OCI-LY3 (cell line): ENCODE measurements around the gene KCNMA1.

ENCODE experiments used
- H2AFZ ChIP-seq: fragments of 200-600, 300-600 bp; shearing (Covaris generic); 2 replicates; pipeline ENCODE4 v1.6.0; 2014; ENCODE audit warnings: antibody characterized with exemption, low read depth, low read length
- H3K27ac ChIP-seq: fragments of 200-600, 300-600 bp; sonication (generic); 2 replicates; pipeline ENCODE4 v1.5.1; 2014; ENCODE audit warnings: mild to moderate bottlenecking, low read length, moderate library complexity, mixed read lengths
- H3K27me3 ChIP-seq: fragments of 200-600, 300-600 bp; sonication (generic); 2 replicates; pipeline ENCODE4 v1.6.1; 2014; ENCODE audit warnings: low read depth, low read length, mixed read lengths
- H3K36me3 ChIP-seq: fragments of 200-600, 300-600 bp; sonication (generic); replicated peaks from 2 replicates; pipeline ENCODE3; 2014; ENCODE audit warnings: low read depth, low read length, mixed read lengths
- H3K4me1 ChIP-seq: fragments of 300-600, 200-600 bp; sonication (generic); 2 replicates; pipeline ENCODE4 v1.6.1; 2014; ENCODE audit warnings: low read length, mixed read lengths
- H3K4me2 ChIP-seq: fragments of 200-600, 300-600 bp; sonication (generic); 2 replicates; pipeline ENCODE4 v1.6.1; 2014; ENCODE audit warnings: low read length, mixed read lengths
- H3K4me3 ChIP-seq: fragments of 300-600, 200-600 bp; sonication (generic); 2 replicates; pipeline ENCODE4 v1.5.1; 2014; ENCODE audit warnings: antibody characterized with exemption, mild to moderate bottlenecking, low read length, moderate library complexity
- H3K79me2 ChIP-seq: fragments of 300-600, 200-600 bp; shearing (Covaris generic); 2 replicates; pipeline ENCODE4 v1.6.1; 2014; ENCODE audit warnings: mild to moderate bottlenecking, low read length, mixed read lengths
- H3K9ac ChIP-seq: fragments of 300-600, 200-600 bp; shearing (Covaris generic); 2 replicates; pipeline ENCODE4 v1.6.0; 2014; ENCODE audit warnings: mild to moderate bottlenecking, low read length, moderate library complexity
- H3K9me3 ChIP-seq: fragments of 200-600, 300-600 bp; shearing (Covaris generic); 2 replicates; pipeline ENCODE4 v1.6.1; 2014; ENCODE audit warnings: low read length, mixed read lengths; ENCODE audit not compliant: insufficient read depth
- H4K20me1 ChIP-seq: fragments of 200-600, 300-600 bp; sonication (generic); 2 replicates; pipeline ENCODE4 v1.6.1; 2016; ENCODE audit warnings: low read length, mixed read lengths; ENCODE audit not compliant: insufficient read depth
- EZH2phosphoT487 ChIP-seq: fragments of 200-600 bp; shearing (Covaris generic); IDR thresholded peaks from 2 replicates; pipeline ENCODE4 v1.6.1; 2018; ENCODE audit warnings: antibody characterized with exemption, mixed run types, low read depth
- TF ChIP-seq, protein P1 (sequence below): fragments of 200-600, 300-600 bp; sonication (generic); IDR thresholded peaks from 2 replicates; pipeline ENCODE4 v1.5.1; 2014; ENCODE audit warnings: antibody characterized with exemption, low read length, low read depth

KCNMA1 gene

DNA sequence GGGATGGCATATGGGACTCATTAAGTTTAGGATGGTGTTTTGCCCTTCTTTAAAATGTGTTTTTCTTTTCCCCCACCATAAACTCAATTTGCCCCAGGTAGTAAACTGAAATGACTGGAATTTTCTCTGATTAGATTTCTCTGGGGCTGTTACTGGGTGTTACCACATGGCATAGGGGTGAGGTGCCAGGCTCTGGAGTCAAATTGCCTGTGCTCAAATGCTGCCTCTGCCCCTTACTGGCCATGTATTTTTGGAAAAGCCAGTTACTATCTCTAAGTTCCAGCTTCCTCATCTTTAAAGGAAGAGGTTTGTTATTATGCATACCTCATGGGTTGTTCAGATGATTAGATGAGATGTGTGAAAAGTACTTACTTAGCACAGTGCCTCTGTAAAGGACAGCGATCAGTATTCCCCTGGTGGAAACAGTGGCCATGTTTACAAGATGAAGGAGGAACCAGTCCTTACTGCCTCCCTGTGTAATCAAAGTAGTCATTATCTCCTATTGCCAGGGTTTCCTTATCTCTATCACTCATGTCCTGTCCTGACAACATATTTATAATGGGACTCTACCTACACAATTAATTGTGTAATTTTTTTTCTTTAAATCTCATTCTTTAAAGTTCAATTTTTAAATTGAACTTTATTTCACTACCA is 352.0 kb downstream of the KCNMA1 start:
- H3K36me3 ChIP-seq: peaks cover 7% of the 10 kb centered on the region
- peaks cover 81% of the 10 kb centered on the region for H4K20me1 ChIP-seq
- H3K9me3 ChIP-seq: no peaks in the 10 kb centered on the region
- H3K4me2 ChIP-seq: no peak overlapping the region
- TF ChIP-seq, protein P1, sequence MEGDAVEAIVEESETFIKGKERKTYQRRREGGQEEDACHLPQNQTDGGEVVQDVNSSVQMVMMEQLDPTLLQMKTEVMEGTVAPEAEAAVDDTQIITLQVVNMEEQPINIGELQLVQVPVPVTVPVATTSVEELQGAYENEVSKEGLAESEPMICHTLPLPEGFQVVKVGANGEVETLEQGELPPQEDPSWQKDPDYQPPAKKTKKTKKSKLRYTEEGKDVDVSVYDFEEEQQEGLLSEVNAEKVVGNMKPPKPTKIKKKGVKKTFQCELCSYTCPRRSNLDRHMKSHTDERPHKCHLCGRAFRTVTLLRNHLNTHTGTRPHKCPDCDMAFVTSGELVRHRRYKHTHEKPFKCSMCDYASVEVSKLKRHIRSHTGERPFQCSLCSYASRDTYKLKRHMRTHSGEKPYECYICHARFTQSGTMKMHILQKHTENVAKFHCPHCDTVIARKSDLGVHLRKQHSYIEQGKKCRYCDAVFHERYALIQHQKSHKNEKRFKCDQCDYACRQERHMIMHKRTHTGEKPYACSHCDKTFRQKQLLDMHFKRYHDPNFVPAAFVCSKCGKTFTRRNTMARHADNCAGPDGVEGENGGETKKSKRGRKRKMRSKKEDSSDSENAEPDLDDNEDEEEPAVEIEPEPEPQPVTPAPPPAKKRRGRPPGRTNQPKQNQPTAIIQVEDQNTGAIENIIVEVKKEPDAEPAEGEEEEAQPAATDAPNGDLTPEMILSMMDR: no peak
- TF ChIP-seq EZH2phosphoT487: no peak
- no peaks in the 10 kb centered on the region for H3K79me2 ChIP-seq
- H3K27ac ChIP-seq: no peak overlapping the region
- H3K4me1 ChIP-seq: peaks cover 21% of the 10 kb centered on the region
- H2AFZ ChIP-seq: no peak overlapping the region
- H3K9ac ChIP-seq: no peak overlapping the region
- no peaks in the 10 kb centered on the region for H3K27me3 ChIP-seq
- no peak overlapping the region for H3K4me3 ChIP-seq

DNA sequence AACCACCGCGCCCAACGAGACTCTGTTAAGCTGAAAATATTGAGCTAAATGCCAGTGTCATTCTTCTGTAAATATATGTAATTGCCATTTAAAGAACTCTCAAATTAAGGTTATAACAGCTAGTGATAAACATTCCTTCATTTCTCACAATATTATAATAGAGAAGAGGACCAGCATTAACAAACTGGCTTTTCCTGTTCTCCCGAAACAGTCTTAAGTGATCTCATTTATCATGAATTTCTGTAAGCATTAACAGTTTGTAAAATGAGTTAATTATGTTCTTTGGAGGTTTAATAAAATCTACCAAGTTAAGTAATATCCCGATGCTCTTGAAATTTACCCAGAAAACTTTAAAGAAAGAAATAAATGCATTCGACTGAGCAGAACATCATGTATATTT is 352.8 kb downstream of the KCNMA1 start:
- Histone ChIP-seq H3K27ac (no peak overlapping the region), H3K27me3 (no peaks in the 10 kb centered on the region), H3K79me2 (no peaks in the 10 kb centered on the region), H2AFZ (no peak overlapping the region), H3K36me3 (peaks cover 13% of the 10 kb centered on the region), H3K9me3 (no peaks in the 10 kb centered on the region), H3K4me2 (no peak overlapping the region), H3K4me1 (peaks cover 21% of the 10 kb centered on the region), H3K9ac (no peak overlapping the region), H4K20me1 (peaks cover 83% of the 10 kb centered on the region), H3K4me3 (no peak overlapping the region)
- TF ChIP-seq EZH2phosphoT487: no peak
- TF ChIP-seq, protein P1: no peak

DNA sequence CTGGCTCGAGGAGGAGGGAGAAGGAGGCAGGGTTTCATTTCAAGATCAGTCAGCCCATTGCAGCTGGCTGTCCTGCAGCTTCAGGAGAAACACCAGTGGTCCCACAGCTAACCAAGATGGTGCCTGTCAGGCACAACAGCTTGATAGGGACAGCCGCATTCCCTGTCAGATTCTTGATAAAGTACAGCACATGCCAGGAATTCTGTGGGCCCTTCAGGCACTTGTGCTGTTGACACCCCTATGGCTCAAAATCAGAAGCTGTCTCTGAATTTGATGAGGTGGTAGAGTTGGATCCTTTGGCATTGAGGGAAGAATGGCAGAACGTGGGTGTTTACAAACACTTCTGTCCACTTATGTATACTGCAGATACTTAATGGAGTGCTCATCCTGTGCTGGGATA is 354.3 kb downstream of the KCNMA1 start:
- Histone ChIP-seq H3K27ac (no peak overlapping the region), H4K20me1 (peaks cover 77% of the 10 kb centered on the region), H3K9me3 (no peaks in the 10 kb centered on the region), H3K79me2 (no peaks in the 10 kb centered on the region), H2AFZ (no peak overlapping the region), H3K4me3 (no peak overlapping the region), H3K36me3 (peaks cover 13% of the 10 kb centered on the region), H3K4me2 (no peak overlapping the region), H3K9ac (no peak overlapping the region), H3K27me3 (no peaks in the 10 kb centered on the region), H3K4me1 (peaks cover 21% of the 10 kb centered on the region)
- no peak for TF ChIP-seq EZH2phosphoT487
- TF ChIP-seq, protein P1: no peak

DNA sequence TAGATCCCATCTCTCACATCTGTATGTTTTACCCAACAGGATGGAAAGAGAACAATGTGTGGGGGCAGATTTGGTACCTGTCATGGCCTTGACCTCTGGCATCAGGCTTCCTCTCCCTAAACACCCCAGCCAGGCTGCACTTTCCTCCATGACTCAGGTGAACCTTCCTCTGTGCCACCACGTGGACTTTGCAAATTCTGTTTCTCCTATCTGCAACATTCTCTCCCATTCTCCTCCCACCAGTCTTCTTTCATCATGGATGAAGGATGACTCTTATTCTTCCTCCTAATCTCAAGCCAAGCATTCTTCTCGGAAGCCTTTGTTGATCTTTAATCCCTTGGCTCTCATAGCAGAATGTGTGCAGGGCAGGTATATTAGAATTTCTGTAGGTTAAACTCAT is 355.4 kb downstream of the KCNMA1 start:
- no peak overlapping the region for H3K9ac ChIP-seq
- H3K36me3 ChIP-seq: peaks cover 13% of the 10 kb centered on the region
- no peaks in the 10 kb centered on the region for H3K9me3 ChIP-seq
- no peak overlapping the region for H3K27ac ChIP-seq
- peaks cover 21% of the 10 kb centered on the region for H3K4me1 ChIP-seq
- H3K27me3 ChIP-seq: no peaks in the 10 kb centered on the region
- H4K20me1 ChIP-seq: peaks cover 74% of the 10 kb centered on the region
- TF ChIP-seq, protein P1: no peak
- TF ChIP-seq EZH2phosphoT487: no peak
- peak overlapping the region; percentile 44 for H3K4me2 ChIP-seq
- no peak overlapping the region for H2AFZ ChIP-seq
- no peak overlapping the region for H3K4me3 ChIP-seq
- H3K79me2 ChIP-seq: no peaks in the 10 kb centered on the region
